GM13976 (cell line): ENCODE results near the gene PLPP3.

ENCODE experiments used
- DNase-seq: peaks from one replicate; pipeline ENCODE4 v3.0.0; 2012; ENCODE audit warnings: low spot score
- in situ Hi-C: fragments of 300-500 bp; cut with MboI; formaldehyde crosslinking; loops from one replicate; pipeline ENCODE4 v1.12.0; 2022; ENCODE audit warnings: low sequenced_read_pairs, mixed read lengths, inconsistent platforms; ENCODE audit not compliant: unreplicated experiment
- TF ChIP-seq, protein P1 (sequence below): IDR thresholded peaks from 2 replicates; pipeline ENCODE4 v1.5.1; 2012; ENCODE audit warnings: borderline replicate concordance, mild to moderate bottlenecking; ENCODE audit not compliant: insufficient read depth; ENCODE audit errors: extremely low read depth, missing control alignments, control extremely low read depth

Gene PLPP3

DNA sequence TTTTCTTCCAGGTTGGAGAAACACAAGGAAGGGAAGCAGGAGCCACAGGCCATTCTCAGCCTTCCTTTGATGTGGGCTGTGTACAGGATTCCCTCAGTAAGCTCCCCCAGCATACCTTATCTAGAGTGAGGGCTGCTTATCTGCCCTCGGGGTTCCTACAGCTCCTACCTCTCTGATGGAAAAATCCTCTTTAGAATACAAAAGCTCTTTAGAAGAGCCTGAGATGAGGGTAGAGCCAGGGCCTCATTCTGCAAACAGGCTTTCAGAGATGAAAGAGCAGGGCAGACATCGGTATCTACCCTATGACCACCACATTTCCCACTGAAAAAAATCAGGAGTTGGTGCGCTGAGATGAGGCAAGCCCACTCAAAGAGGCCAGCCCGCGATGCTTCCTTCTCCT lies 85.1 kb downstream of the PLPP3 start:
- in situ Hi-C loops: no loop called here
- DNase-seq: no peak
- TF ChIP-seq, protein P1, sequence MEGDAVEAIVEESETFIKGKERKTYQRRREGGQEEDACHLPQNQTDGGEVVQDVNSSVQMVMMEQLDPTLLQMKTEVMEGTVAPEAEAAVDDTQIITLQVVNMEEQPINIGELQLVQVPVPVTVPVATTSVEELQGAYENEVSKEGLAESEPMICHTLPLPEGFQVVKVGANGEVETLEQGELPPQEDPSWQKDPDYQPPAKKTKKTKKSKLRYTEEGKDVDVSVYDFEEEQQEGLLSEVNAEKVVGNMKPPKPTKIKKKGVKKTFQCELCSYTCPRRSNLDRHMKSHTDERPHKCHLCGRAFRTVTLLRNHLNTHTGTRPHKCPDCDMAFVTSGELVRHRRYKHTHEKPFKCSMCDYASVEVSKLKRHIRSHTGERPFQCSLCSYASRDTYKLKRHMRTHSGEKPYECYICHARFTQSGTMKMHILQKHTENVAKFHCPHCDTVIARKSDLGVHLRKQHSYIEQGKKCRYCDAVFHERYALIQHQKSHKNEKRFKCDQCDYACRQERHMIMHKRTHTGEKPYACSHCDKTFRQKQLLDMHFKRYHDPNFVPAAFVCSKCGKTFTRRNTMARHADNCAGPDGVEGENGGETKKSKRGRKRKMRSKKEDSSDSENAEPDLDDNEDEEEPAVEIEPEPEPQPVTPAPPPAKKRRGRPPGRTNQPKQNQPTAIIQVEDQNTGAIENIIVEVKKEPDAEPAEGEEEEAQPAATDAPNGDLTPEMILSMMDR: no peak

DNA sequence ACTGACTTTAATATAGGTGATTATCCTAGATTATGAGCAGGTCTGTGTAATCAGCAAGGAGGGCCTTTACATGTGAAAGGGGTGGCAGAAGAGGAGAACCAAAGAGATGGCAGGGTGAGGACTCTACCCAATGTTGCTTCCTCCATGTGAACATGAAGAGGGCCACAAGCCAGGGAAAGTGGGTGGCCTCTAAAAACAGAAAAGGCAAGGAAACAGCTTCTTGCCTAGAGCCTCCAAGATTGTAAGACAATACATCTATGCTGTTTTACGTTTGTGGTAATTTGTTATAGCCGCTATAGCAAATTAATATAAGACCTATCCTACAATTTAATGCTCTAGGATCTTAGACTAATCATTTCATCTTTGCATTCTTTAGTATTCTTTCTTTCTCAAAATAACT lies 85.5 kb downstream of the PLPP3 start:
- DNase-seq: no peak
- TF ChIP-seq, protein P1: no peak
- in situ Hi-C loops: no loop called here

DNA sequence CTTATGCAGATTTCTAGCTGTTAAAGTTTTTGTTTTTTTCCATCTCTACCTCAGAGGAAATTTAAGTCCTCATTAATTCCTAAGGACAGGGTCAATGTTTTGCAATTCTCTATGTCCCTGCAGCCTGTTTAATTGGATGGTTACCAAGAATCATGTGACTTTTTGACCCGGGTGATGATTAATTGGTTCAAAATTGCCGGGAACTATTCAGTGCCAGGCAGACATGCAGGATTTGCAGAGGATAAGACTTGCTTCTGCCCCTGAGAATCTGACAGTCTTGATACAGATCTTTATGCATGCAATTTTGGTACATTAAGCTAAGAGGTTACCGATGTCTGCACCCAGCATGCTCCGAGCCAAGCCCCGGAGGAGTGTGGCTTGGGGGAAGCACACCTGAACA lies 87.9 kb downstream of the PLPP3 start:
- no peak for DNase-seq
- in situ Hi-C loops: no loop called here

DNA sequence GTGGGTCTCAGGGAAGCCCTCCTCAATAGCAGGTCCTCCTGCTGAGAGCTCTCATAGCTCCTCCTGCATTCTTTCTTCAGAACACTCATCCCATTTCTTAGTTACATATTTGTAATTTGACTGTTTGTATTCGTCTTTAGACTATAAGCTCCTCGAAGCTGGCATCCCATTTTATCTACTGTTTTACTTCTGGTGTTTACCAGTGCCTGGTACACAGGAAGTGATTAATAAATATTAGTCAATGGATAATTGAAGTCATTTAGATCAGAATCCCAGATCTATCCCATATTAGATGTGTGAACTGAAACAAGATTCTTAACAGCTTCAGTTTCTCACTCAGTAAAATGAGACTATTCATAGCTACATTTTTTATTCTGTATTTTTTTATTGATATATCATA lies 88.7 kb downstream of the PLPP3 start:
- TF ChIP-seq, protein P1: no peak
- in situ Hi-C loops: no loop called here
- DNase-seq: no peak

More for the DNA sequence above, 87.9 kb downstream of the PLPP3 start:
- TF ChIP-seq, protein P1: no peak

DNA sequence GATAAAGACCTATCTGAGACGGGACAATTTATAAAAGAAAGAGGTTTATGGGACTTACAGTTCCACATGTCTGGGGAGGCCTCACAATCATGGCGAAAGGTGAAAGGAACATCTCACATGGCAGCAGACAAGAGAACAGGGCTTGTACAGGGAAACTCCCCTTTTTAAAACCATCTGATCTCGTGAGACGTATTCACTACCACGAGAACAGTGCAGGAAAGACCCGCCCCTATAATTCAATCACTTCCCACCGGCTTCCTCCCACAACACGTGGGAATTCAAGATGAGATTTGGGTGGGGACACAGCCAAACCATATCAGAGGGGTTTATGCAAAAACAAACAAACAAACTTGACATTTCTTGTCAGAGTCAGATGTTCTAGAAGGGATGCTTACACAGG lies 89.7 kb downstream of the PLPP3 start:
- in situ Hi-C loops: no loop called here
- TF ChIP-seq, protein P1: no peak
- no peak for DNase-seq

DNA sequence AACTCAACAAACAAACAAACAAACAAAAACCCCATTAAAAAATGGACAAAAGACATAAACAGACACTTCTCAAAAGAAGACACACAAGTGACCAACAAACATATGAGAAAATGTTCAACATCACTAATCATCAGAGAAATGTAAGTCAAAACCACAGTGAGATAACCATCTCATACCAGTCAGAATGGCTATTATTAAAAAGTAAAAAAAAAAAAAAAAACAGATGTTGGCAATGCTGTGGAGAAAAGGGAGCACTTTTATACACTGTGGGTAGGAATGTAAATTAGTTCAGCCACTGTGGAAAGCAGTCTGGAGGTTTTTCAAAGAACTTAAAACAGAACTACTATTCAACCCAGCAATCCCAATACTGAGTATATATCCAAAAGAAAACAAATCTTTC lies 94.7 kb downstream of the PLPP3 start:
- in situ Hi-C loops: no loop called here
- TF ChIP-seq, protein P1: no peak
- no peak for DNase-seq

DNA sequence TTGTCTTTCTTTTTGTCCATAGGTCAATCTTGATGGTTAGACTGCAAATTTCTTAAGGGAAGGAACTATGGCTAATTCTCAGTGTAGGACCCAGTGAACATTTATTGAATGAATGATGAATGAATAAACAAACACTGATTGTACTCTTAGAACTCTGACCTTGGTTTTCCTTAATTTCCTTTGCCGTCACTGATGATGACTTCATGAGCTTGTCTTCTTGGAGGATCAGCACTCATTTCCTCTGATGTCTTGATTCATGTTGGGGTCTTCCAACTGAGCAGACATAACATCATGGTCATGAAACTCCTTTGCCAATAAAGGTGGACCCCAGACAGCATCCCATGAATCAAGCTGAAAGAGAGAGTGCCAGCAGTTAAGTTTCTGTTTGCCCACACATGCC lies 96.3 kb downstream of the PLPP3 start:
- TF ChIP-seq, protein P1: no peak
- no peak for DNase-seq
- in situ Hi-C loops: no loop called here
